Measurements from ENCODE around the gene LZTR1.

LZTR1 gene

GRCh38 chr22:20966883-20967696, 15.0 kb upstream of the LZTR1 start, which contains the start of gene AIFM3:
Gene AIFM3, plus strand, starts transcription at chr22:20967255. Its CDS starts 690 bp downstream, at chr22:20967945.
- no peak for DNase-seq

GRCh38 chr22:20967697-20968211, 14.3 kb upstream of the LZTR1 start:
- DNase-seq = no peak

- DNase-seq = no peak
These were observed 13.7 kb upstream of the LZTR1 start for GRCh38 chr22:20968281-20968977.

GRCh38 chr22:20970939-20971657, 11.0 kb upstream of the LZTR1 start:
- DNase-seq = no peak

GRCh38 chr22:20972014-20972694, 9.9 kb upstream of the LZTR1 start:
- DNase-seq = peak; percentile 13

GRCh38 chr22:20972933-20973577, 9.0 kb upstream of the LZTR1 start:
- DNase-seq = no peak

- DNase-seq = no peak
These were observed 8.3 kb upstream of the LZTR1 start for GRCh38 chr22:20973634-20974286.

- no peak for DNase-seq
These were observed 7.7 kb upstream of the LZTR1 start for GRCh38 chr22:20974336-20974955.

GRCh38 chr22:20975541-20976290, 6.4 kb upstream of the LZTR1 start:
- DNase-seq = no peak

- no peak for DNase-seq
These were observed 5.7 kb upstream of the LZTR1 start for GRCh38 chr22:20976291-20976877.

- DNase-seq = no peak
These were observed 5.1 kb upstream of the LZTR1 start for GRCh38 chr22:20977019-20977418.

GRCh38 chr22:20977516-20978170, 4.5 kb upstream of the LZTR1 start:
- no peak for DNase-seq

GRCh38 chr22:20978419-20978818, 3.7 kb upstream of the LZTR1 start:
- DNase-seq = no peak

GRCh38 chr22:20979243-20979809, 2.8 kb upstream of the LZTR1 start:
- peak; percentile 83 for DNase-seq

GRCh38 chr22:20979940-20980453, 2.1 kb upstream of the LZTR1 start:
- no peak for DNase-seq

GRCh38 chr22:20980523-20980922, 1.6 kb upstream of the LZTR1 start:
- DNase-seq = no peak

- DNase-seq = no peak
These were observed 967 bp upstream of the LZTR1 start for GRCh38 chr22:20980938-20981722.

GRCh38 chr22:20982563-20982882, 426 bp downstream of the LZTR1 start:
- DNase-seq = no peak

Measured in fibroblast of skin of right biceps (primary cell).